Right lobe of liver (tissue), 6 donors: ENCODE data around the gene RAB1A. TPM values are rescaled to one million over a fixed set of nuclear protein-coding genes. Genes with fewer than 3 reads are reported as not detected.
A peak's percentile ranks its signal among the peaks of the same experiment; 100 is the strongest.
"Not testable (repeated sequence)": the region's sequence is repeated elsewhere in the genome, so short reads cannot be mapped to it uniquely, and the experiment has no call there.

ENCODE experiments used
- ATAC-seq, 4 donors: fragments of 200-7000 bp; cut with Tn5 transposase; one replicate each; pipeline ENCODE4 v1.9.1; 2020; ENCODE audit warnings: mild to moderate bottlenecking in 4 of 4, moderate library complexity in 4 of 4
- DNase-seq, 3 donors: peaks; one replicate each; pipeline ENCODE4 v3.0.0-alpha.2; 2020
- H3K27ac ChIP-seq, 3 donors: fragments of 200-600 bp; one replicate each; pipeline ENCODE4 v1.8.0; 2022
- H3K27me3 ChIP-seq, 2 donors: fragments of 200-600 bp; one replicate each; pipeline ENCODE4 v1.8.0; 2022
- H3K36me3 ChIP-seq, 4 donors: fragments of 200-600 bp; sonication (generic) in 1 of 4; one replicate each; pipeline versions ENCODE4 v1.5.1 to v1.8.0; 2017 to 2022; ENCODE audit warnings: control low read depth in 1 of 4
- H3K4me1 ChIP-seq, 4 donors: fragments of 200-600 bp; sonication (generic) in 1 of 4; one replicate each; pipeline versions ENCODE4 v1.5.1 to v1.8.0; 2017 to 2022; ENCODE audit warnings: control low read depth in 1 of 4
- H3K4me3 ChIP-seq, 3 donors: fragments of 200-600 bp; one replicate each; pipeline ENCODE4 v1.8.0; 2022
- H3K9me3 ChIP-seq, 4 donors: fragments of 200-600 bp; sonication (generic) in 1 of 4; one replicate each; pipeline versions ENCODE4 v1.5.1 to v1.8.0; 2017 to 2022; ENCODE audit warnings: control low read depth in 1 of 4
- POLR2A ChIP-seq: fragments of 450-650 bp; IDR thresholded peaks from one replicate; pipeline ENCODE4 v1.6.1; 2017; ENCODE audit warnings: antibody characterized with exemption, mild to moderate bottlenecking
- WGBS: methylation state at CpG from one replicate; pipeline ENCODE4 v1.1.6; 2018; ENCODE audit warnings: low coverage, low lambda C conversion rate; ENCODE audit not compliant: insufficient coverage; ENCODE audit errors: missing lambda C conversion rate; 5-methylcytosine and 5-hydroxymethylcytosine counted together
- intact Hi-C, 2 donors: fragments of 100-400 bp; cut with DNase I; formaldehyde crosslinking; loops; one replicate each; pipeline versions ENCODE4 v1.11.2 to v1.14.1; 2022
- long read RNA-seq: library from polyadenylated mRNA; unstranded; transcript quantifications from one replicate; pipeline ENCODE4 v2.0.0, GENCODE V29; 2019
- total RNA-seq, 6 experiments: library from RNA; depleted of rRNA in 2 of 6; stranded (reverse); fragments of >200 nt in 2 of 6; fragmentation: NEBNext Ultra II Directional in 3 of 6; extraction: Animal tissue kit (Norgen Biotek cat#: 25700) in 3 of 6; gene quantifications; one replicate each; pipeline versions ENCODE4 v1.1.0 to v1.2.4, GENCODE V29; 2016 to 2023
- TF ChIP-seq, protein P1 (sequence below), 4 donors: fragments of 200-600 bp in 3 of 4; fragments of 450-650 bp in 1 of 4; IDR thresholded peaks; one replicate each; pipeline versions ENCODE4 v1.5.1 to v1.8.0; 2016 to 2022; ENCODE audit warnings: antibody characterized with exemption in 4 of 4, mild to moderate bottlenecking in 2 of 4
- donor health status: DM: no; HTN: yes; CAD: no.
- donor health status: DM: no; HTN: no; CAD: no.
- donor health status: DM: no; HTN: no; CAD: no.
- donor health status: DM: no; HTN: yes; CAD: no.
- donor health status: DM: no; HTN: yes; CAD: no.

Gene RAB1A
- total RNA-seq = 100 to 1,000 TPM in 1 of 6 experiments, 10 to 100 TPM in 5; 65.0 to 119 (median 81.3) TPM
- long read RNA-seq, transcript RAB1A-203 (6 exons, 2,447 nt) = major isoform, 17 of 21 reads
- long read RNA-seq, partial matches to known transcripts = 0 of 21 reads
- long read RNA-seq, other reads (novel, unspliced or antisense) = 3 of 21 reads

DNA sequence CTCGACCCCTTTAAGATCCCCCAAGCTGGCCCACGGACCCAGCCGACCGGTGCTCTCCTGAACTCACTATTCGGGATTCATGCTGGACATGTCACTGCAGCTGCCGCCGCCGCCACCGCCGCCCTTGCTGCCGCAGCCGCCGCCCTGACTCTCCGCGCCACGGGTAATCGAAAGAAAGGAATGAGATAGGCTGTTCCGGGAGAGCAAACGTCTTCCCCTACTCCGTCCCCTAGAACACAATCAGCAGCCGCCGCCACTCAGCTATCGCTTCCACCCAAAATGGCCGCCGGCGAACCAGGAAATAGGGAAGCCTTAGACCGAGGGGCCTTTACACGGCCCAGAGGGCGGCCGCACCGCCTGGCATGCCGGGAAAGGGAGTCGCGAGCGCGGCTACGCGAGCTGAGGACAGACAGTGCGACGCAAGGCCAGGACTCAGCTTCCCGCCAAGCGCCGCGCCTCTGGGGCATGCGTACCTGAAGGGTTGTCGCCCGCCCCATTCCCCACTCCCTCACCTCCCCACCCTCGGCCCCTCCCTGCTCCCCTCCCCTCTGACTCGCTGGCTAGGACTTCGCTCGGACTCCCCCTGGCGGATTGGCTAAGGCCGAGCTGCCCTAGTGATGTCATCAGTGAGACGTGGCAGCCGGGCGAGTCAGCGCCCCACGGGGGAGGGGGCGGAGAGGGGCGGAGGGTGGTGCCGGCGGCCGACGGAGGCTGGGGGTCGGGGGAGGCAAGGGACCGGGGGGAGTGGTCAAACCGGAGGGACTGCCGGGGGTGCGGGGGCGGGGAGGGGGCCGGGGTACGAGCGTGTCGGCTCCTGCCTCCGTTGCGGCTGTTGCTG is at the start of gene RAB1A:
Gene RAB1A, minus strand, starts transcription at position 281 of the 838 bp plus-strand sequence. Its CDS starts 191 bp downstream, at position 90.
- no peaks in the 10 kb centered on the region for H3K9me3 ChIP-seq
- DNase-seq = peak; percentile 100
- ATAC-seq = peak; percentile 89 to 96 (median 92)
- H3K4me1 ChIP-seq = peaks cover 0 to 37% (median 10%) of the 10 kb centered on the region in 4 donors
- H3K27me3 ChIP-seq = no peaks in the 10 kb centered on the region
- H3K27ac ChIP-seq = peak within 1 kb of the TSS; percentile 94 to 98 (median 98)
- intact Hi-C loops = no loop called here
- WGBS = under 1% methylated on average over 25 of the region's 76 CpGs
- H3K4me3 ChIP-seq = peak within 1 kb of the TSS; percentile 85 to 89 (median 87)
- TF ChIP-seq, protein P1, sequence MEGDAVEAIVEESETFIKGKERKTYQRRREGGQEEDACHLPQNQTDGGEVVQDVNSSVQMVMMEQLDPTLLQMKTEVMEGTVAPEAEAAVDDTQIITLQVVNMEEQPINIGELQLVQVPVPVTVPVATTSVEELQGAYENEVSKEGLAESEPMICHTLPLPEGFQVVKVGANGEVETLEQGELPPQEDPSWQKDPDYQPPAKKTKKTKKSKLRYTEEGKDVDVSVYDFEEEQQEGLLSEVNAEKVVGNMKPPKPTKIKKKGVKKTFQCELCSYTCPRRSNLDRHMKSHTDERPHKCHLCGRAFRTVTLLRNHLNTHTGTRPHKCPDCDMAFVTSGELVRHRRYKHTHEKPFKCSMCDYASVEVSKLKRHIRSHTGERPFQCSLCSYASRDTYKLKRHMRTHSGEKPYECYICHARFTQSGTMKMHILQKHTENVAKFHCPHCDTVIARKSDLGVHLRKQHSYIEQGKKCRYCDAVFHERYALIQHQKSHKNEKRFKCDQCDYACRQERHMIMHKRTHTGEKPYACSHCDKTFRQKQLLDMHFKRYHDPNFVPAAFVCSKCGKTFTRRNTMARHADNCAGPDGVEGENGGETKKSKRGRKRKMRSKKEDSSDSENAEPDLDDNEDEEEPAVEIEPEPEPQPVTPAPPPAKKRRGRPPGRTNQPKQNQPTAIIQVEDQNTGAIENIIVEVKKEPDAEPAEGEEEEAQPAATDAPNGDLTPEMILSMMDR (IDR thresholded peaks at IDR 0.05) = peak in 3 of 4 donors; percentile 32 to 40 (median 33)
- TF ChIP-seq POLR2A = peak; percentile 87
- no peaks in the 10 kb centered on the region for H3K36me3 ChIP-seq

DNA sequence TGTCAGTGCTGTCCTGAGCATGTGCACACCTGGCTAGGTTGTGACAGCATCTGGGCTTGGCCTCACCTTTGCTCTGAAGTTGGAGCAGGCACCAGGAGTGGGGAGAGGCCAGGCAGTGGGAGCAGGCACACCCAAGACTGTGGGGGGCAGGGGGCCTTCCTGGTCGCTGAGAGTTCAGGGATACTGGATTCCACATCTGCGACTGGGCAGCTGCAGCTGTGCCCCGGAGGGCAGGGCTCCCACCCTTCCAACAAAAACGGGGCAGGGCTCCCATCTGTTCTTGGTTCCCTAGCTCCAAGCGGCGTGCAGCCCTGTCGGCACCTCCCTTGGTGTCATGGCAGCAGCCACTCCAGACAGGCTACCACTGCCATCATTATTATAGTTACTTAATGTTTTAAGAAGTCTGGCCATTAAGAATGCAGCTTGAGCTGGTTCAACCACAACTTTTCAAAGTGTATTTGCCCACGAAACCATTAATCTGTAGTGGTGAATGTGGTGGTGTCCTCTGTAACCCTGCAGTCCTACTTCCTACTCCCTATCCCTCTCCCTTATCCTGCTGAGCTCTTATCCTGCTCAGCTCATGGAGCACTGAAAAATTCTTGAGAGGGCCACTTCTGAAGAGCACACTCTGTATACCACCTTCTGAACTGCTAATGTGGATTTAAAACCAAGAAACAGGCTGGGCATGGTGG is 48.0 kb upstream of the RAB1A start:
- intact Hi-C loops = no loop called here
- Histone ChIP-seq H3K36me3 (no peaks in the 10 kb centered on the region), H3K9me3 (no peaks in the 10 kb centered on the region), H3K27me3 (no peaks in the 10 kb centered on the region), H3K4me3 (no peak overlapping the region), H3K4me1 (no peaks in the 10 kb centered on the region), H3K27ac (no peak overlapping the region)
- peak in 1 of 4 donors; percentile 12 for ATAC-seq
- 67% methylated on average over 1 of the region's 8 CpGs for WGBS
- DNase-seq = no peak
- TF ChIP-seq, protein P1 (IDR thresholded peaks at IDR 0.05) = no peak
- no peak for TF ChIP-seq POLR2A

DNA sequence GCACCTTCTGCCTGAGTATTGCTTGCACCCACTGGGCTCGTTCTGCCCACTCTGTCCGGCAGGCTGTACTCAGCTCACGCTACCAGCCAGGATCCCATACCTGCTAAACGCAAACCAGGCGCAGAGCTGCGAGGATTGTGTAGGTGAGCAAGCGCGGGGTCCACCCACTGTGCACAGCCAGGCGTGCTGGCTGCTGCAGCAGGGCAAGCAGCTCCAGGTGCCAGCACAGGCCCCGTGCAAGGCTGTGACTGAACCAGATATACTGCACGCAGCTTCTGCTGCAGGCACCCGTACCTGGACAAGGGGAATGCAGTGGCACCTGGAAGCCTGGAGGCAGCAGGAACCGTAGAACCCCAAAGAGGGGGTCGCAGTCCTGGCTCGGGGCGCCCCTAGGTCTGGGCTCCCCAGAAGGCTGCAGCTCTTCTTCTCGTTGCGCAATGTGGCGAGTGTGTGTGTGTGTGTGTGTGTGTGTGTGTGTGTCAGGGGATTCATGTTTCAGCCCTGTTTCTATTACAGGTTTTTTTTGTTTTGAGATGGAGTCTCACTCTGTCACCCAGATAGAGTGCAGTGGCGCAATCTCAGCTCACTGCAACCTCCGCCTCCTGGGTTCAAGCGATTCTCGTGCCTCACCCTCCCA is 46.1 kb upstream of the RAB1A start:
- Histone ChIP-seq H3K27me3 (no peaks in the 10 kb centered on the region), H3K4me3 (no peak overlapping the region), H3K9me3 (no peaks in the 10 kb centered on the region), H3K36me3 (no peaks in the 10 kb centered on the region), H3K27ac (no peak overlapping the region), H3K4me1 (no peaks in the 10 kb centered on the region)
- intact Hi-C loops = no loop called here
- no peak for TF ChIP-seq POLR2A
- TF ChIP-seq, protein P1 (IDR thresholded peaks at IDR 0.05) = no peak
- ATAC-seq (no peak), DNase-seq (no peak)
- WGBS = 61% methylated on average over 6 of the region's 23 CpGs

DNA sequence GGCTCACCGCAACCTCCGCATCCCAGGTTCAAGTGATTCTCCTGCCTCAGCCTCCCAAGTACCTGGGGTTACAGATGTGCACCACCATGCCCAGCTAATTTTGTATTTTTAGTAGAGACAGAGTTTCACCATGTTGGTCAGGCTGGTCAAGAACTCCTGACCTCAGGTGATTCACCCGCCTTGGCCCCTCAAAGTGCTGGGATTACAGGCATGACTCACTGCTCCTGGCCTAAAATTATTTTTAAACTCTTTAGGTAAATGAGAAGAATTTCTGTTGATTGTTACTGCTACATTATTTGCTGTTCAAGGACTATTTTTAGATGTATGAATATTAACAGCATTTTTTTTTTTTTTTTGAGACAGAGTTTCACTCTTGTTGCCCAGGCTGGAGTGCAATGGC is 44.1 kb upstream of the RAB1A start:
- H3K36me3 ChIP-seq, H3K27me3 ChIP-seq, intact Hi-C loops, H3K27ac ChIP-seq, H3K4me3 ChIP-seq, DNase-seq, H3K4me1 ChIP-seq, ATAC-seq, H3K9me3 ChIP-seq: not testable (repeated sequence)
- 100% methylated on average over 3 of the region's 3 CpGs for WGBS
